GM21360 (cell line): Measurements from ENCODE around the gene ADGRL1.
"Not testable (repeated sequence)": the region's sequence is repeated elsewhere in the genome, so short reads cannot be mapped to it uniquely, and the experiment has no call there.

Source experiments
- ATAC-seq: cut with Tn5 transposase; IDR thresholded peaks from one replicate; pipeline ENCODE4 v1.9.1; 2021; ENCODE audit warnings: mild to moderate bottlenecking, moderate library complexity; ENCODE audit not compliant: unreplicated experiment

Gene ADGRL1

DNA sequence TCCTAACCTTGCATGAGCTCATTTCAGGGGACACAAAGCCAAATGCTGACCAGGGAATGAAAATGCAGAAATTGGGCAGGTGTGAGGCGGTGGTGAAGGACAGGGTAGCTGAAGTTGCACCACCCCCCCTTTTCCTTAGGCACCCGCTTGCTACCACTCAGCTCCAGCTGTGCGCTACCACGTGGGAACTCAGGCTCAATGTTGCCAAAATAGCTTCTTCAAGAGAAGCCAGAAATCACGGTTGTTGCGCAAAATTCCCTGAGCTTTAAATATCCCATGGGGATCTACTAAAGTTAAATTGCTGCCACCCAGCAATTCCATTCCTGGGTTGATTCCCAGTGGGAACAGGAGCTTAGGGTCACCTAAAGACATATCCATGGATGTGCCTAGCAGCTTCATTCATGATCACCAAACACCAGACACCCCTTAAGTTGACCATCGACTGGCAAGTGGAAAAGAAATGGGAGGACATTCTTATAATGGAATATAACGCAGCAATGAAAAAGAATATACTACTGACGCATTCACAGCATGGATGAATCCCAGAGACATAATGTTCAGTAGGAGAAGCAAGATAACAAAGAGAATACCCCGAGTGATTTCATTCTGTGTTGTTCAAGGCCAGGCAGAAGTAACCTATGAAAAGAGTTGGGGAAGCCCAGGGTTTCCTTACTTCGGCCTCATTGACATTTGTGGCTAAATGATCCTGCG lies 12.8 kb upstream of the ADGRL1 start:
- no peak for ATAC-seq

DNA sequence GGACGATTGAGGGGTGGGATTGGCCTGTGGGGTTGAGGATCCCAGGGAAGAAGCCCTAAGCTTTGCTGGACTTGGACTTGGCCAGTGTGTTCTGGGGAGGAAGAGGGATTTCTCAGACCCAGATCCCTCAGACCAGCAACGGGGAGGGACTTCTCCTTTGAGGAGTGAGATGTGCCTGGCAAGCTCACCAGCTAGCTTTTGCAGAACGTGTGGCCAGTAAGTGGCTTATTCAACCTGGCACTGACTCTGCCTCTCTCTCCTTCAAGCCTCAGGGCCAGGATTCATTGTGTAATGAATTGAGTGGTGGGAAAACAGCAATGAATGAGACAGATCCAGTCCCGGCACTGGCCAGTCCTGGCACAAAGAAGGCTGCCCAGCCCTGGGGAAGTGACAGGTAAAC lies 11.9 kb upstream of the ADGRL1 start:
- not testable (repeated sequence) for ATAC-seq

DNA sequence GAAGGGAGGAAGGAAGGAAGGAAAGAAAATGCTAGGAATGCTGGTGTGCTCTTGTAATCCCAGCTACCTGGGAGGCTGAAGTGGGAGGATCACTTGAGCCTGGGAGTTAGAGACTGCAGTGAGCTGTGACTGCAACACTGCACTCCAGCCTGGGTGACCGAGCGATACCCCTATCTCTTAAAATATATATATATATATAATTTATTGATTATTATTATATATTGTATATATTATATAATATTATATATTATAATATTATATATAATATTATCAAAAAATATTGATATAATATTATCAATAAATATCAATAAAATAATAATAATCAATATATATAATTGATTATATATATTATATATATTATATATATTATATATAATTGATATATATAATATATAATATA lies 8.6 kb upstream of the ADGRL1 start:
- ATAC-seq = no peak

DNA sequence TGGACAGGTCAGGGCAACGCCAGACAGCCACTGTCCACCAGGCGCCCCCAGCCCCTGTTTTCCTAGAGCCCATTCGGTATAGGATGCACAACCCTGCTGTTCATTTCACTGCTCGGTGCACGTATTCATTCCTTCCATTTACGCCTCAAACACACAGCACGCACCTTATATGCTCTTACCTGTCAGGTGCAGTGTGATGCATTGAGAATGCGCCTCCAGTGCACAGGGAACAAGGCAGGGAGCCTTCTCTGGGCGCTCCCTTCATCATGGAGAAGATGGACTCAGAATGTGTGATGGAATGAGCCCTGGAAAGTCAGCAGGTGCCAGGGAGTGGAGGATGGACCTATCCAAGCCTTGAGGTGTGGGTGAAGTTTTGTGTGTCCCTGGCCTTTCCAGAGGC lies 4.2 kb upstream of the ADGRL1 start:
- not testable (repeated sequence) for ATAC-seq

DNA sequence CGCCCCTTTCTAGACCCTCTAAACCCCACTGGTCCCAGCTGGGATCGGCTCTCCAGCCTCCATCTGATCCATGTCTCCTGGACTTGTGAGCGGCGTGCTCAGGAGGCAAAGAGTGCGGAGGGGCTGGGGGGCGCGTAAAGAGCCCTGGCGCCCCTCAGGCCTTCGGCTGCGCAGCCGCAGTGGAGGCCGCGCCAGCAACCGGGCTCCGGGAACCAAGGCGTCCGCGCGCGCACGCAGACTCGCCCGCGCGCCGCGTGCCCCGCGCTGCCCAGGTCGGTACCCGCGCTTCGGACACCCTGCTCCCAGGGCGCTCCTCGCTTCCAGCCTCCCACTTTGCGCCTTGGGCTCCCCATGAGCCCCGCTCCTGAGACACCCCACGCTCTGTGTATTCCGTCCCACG lies 3.4 kb upstream of the ADGRL1 start:
- ATAC-seq = not testable (repeated sequence)

DNA sequence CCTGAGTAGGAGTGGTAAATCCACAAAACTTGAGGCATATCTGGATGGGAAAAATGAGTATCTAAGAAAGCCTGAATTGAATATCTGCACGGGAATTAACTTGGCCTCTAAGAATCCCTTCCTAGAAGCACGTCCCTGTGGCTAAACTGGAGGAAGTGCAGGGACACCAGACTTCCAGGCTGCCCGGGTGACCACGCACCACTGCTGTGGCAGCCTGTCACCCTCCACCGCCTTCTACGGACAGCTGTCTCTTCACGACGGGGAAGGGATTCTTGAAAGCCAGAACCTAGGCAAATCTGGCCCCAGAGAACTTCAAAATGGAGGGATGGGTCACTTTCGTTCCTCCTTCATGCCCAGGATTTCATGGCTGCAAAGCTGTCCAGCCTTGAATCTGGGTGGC lies 2.5 kb upstream of the ADGRL1 start:
- not testable (repeated sequence) for ATAC-seq

DNA sequence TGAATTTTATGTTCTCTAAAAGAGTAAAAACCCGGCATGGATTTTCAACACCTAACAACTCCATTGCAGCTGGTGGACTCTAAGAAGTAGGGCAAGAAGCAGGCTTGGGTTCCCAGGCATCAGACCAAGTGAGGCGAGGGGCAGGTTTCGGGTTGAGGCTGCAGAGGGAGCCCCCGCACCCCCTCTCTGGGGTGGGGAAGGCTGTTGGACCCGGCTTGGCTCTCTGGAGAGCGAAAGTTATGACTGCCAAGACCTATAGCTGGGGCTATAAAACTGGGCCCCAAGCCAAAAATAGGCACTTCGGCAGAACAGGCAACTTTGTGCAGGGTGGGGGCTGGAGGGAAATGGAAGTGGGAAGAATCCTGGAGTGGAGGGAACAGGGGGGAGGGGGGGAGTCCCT lies 1.8 kb upstream of the ADGRL1 start:
- not testable (repeated sequence) for ATAC-seq

DNA sequence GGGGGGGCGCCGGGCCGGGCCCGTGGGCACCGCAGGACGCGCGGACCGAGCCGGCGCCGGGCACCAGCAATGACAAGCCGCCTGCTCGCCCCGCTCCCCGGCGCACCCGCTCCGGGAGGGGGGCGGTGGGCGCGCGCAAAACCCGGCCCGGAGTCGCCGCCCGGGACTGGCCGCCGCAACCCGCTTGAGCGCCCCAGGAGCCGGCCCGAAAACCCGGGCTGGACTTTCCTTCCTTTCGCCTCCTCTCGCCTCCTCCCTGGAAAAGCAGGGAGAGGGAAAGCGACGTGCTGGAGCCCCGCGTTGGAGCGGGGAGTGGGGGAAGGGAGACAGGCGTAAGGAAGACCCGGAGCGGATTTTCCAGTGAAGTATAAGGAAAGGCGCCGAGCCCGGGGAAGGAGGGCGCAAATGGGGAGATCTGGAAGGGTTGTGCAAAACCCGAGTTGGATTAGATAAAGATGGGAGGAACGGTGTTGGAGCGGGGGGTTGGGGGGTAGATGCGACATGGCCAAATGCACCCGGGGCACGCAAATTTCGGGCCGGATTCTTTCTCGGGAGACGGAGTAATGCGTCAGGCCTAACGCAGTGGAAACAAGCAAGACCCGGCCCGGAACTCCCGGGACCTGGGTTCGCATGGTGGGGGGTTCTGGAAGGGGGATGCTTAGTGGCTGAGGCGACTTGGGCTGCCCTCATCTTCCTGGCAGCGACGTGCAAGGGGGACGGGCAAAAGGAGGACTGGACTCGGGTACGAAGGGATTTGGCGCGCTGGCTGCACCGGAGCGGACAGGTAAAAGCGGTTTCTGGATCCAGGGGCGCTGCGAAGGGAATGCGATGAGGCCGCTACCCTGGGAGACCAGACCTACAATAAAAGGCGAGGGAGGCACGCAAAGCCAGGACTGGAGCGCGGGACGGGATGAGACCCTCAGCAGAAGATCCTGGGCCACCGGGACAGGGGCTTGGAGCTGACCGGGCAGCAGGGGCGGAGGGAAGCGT lies 1.1 kb upstream of the ADGRL1 start:
- not testable (repeated sequence) for ATAC-seq

DNA sequence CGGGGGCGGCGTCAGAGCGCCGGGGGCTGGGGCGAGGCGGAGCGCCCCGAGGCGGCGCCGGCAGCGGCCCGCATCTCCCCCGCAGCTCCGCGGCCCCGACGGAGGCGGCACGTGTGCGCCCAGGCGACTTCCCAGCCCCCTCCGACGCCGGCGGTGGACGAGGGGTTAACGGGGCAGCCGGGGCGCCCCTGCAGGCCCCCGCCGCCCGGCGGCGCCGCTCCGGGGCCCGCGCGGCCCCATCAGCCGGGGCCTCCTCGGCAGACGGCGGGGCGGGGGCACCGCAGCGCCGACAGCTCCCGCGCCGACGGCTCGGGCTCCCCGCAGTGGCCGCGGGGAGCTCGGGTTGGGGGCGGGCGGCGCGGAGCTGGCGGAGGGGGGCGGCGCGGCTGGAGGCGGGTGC lies 339 bp upstream of the ADGRL1 start:
- not testable (repeated sequence) for ATAC-seq

DNA sequence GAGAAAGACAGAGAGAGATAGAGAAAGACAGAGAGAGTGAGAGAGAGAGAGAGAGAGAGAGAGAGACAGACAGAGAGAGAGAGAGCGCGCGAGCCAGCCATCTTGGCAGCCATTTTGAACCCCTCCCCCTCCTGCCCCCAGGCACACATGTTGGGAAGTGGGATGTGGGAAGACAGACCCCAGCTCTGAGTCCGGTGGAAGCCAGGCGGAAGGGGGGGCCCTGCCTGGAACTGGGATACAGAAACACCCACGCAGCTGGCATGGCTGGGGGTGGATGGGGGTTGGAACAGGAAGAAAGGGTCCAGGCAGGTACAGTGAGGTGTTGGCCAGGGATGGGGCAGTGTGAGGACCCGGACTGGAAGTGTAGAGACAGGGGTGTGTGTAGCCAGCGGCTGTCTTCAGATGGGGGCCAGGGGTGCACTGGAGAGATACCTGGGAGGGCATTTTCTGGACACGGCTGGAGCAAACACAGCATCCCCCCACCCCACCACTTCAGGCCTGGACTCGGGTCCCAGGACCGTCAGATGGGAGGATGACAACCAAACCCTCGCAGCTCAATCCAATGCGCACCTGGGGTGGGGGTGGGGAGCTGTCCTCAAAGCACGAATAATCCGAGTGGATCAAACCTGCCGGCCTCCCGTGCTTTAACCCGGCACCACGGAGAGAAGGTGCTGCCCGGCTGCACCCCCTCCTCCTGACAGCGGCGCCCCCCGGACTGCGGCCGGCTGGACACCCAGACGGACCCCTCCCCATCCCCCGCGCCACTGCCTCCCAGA lies 1.1 kb downstream of the ADGRL1 start:
- ATAC-seq = not testable (repeated sequence)

DNA sequence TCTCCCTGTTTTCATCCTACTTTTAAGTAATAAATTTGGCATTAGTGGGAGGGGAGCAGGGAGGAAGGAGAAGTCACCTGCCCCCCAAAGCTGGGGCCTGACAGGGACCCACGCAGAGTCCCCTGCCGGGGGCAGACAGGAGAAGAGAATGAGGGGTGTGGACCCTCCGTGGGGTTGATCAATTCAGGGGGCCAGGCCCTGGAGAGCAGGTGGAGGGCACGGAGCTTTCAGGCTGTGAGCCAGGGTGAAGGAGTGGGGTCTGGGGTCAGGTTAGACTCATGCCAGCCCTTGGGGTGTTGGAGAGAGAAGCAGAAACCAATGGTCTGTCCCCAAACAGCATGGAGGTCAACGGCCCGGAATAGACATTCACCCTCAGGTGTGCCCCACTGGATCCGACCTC lies 1.8 kb downstream of the ADGRL1 start:
- ATAC-seq = not testable (repeated sequence)

DNA sequence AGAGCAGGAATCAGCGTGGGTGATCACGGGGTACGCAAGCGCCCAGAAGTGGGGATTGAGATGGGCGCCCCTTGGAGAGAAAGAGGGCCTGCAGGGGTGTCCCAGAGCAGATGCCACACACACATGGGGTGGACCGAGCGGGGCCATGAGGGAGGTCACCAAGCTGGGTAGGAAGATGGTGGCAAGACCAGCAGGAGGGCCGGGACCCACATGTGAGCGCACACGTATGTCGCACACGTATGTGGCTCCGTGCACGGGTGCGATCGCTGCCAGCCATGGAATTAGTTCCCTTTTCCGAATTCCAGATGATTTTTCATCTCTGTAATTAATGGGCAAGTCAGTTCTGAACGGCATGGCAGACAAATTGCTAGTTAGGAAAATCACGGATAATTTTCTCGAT lies 2.2 kb downstream of the ADGRL1 start:
- not testable (repeated sequence) for ATAC-seq

DNA sequence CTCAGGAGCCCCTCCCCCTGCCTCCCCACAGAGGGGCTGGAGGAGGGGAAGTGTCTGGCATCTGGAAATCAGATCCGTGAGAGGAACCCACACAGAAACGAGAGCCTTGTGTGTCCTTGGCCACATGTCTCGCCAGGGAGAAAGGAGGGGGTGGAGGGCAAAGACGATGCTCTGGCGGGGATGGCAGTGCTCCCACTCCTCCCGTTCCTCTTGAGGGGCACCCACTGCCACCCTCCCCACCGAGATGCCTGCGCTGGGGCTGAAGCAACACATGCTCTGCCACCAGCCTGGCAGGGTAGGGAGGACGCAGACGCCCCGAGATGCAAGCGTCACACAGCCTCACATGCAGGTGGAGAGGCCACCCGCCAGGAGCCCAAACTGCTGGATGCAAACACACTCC lies 2.8 kb downstream of the ADGRL1 start:
- ATAC-seq = no peak

DNA sequence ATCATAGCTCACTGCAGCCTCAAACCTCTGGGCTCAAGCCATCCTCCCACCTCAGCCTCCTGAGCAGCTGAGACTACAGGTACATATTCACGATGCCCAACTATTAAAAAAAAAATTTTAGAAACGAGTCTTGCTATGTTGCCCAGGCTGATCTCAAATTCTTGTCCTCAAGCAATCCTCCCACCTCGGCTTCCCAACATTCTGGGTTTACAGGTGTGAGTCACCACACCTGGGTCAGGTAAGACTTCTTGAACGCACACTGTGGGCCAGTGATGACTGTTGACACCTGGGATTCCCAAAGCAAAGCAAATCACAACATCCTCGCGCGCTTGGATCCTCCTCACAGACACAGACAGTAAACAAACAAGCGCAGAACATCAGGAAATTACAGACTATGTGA lies 4.5 kb downstream of the ADGRL1 start:
- not testable (repeated sequence) for ATAC-seq

DNA sequence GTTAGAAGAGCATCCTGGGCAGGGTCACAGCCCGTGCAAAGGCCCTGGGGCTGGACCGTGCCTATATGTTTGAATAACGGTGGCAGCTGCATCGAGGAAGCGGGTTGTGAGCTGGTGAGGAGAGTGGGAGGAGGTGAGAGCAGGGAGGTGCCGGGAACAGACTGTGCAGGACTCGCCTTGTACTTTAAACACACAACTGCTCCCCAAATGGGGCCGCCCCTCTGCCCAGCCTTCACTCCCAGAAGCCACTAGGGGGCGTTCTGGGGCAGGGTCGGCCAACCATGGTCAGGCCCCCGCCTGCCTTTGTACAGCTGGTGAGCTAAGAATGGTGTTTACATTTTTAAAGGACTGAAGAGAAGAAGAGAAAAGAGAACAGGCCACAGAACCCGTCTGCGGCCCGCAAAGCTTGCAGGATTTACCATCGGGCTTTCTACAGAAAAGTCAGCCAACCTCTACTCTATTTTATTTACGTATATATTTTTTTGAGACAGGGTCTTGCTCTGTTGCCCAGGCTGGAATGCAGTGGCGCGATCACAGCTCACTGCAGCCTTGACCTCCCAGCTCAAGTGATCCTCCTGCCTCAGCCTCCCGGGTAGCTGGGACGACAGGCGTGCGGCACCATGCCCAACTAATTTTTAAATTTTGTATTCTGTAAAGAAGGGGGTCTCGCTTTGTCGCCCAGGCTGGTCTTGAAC lies 5.7 kb downstream of the ADGRL1 start:
- not testable (repeated sequence) for ATAC-seq

DNA sequence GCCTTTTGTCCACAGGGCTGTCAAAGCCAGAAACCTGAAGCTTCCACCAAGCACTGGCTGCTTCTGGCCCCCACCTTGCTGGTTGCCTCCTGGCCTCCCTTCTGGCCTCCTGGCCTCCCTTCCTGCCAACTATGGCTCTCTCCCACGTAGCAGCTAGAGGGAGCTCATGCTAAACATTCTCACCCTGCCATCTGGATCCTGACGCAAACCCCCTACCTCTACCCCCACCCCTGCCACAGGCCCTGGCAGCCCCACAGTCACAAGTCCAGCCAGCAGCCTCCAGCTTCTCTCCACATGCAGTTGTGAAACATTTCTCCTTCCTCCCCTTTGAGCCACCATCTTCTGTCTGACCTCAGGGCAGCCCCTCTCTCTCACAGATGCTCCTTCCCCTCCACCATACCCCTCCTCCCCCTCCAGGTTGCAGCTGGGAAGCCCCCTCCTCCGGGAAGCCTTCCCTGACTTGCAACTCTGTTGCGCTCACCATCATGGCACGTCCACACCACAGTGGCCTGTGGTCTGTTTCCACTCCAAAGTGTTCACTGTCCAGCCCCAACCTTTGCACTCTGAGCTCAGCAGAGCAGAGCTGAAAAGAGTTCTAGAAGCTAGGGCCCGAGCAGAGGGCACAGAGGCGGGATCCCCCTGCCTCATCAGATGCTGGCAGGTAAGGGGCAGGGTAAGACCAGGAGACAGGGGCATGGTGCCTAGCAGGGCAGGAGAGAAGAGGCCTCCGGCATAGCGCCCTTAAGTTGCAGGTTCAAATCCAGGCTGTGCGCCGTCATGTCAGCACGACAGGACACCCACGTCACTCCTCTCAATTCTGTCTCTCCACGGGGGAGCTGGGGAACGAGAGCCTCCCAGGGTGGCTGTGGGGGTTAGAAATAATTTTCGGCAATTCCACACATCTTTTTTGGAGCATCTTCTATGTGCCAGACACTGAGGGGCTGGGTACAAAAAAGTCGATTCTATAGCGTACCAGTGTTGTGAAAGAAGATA lies 7.3 kb downstream of the ADGRL1 start:
- no peak for ATAC-seq

DNA sequence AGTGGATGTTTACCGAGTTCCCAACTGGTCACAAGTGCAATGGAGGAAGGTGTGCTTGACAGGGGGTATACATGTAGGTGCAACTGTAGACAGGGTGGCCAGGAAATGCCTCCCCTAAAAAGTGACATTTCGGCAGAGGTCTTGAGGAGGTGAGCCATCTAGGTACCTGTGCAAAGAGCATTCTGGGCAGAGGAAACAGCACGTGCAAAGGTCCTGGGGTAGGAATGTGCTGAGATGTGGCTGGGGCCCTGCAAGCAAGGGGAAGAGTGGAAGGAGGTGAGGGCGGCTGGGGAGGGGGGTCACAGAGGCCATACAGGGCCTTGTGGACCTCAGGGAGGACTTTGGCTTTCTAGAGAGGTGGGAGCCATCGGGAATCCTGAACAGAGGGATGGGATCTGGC lies 8.1 kb downstream of the ADGRL1 start:
- ATAC-seq = no peak

DNA sequence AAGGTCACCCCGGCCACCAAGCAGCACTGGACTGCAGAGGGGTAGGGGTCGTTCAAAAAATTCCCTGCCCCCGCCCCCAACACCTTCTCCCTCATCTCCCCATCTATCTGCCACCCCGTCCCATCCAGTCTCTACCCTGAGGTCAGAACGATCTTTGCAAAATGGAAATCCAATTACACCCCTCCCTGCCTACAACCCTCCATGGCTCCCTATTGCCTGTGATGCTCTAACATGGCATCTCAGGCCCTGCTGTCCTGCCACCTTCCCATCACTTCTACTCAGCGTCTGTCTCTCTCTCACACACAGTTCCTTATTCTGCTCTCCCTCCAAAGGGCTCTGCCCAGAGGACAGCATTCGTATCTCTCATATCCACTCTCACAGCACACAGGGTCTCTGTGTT lies 8.7 kb downstream of the ADGRL1 start:
- not testable (repeated sequence) for ATAC-seq

DNA sequence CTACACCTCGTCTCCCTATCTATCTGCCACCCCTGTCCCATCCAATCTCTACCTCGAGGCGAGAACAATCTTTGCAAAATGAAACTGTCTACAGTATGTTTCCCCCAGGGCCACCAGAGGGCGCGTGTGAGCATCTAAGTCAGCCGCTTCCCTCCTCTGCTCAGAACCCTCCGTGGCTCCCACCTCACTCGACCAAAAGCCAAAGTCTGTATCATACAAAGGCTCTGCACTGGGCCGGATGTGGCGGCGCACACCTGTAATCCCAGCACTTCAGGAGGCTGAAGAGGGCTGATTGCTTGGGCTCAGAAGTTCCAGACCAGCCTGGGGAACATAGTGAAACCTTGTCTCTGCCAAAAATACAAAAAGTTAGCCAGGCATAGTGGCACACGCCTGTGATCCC lies 9.9 kb downstream of the ADGRL1 start:
- not testable (repeated sequence) for ATAC-seq
